HG02840 (cell line): ENCODE measurements around the gene HOTAIR.

Experiments
- ATAC-seq: cut with Tn5 transposase; IDR thresholded peaks from one replicate; pipeline ENCODE4 v1.9.1; 2021; ENCODE audit warnings: mild to moderate bottlenecking, moderate library complexity, moderate number of reproducible peaks; ENCODE audit not compliant: unreplicated experiment, low FRiP score

The HOTAIR gene

DNA sequence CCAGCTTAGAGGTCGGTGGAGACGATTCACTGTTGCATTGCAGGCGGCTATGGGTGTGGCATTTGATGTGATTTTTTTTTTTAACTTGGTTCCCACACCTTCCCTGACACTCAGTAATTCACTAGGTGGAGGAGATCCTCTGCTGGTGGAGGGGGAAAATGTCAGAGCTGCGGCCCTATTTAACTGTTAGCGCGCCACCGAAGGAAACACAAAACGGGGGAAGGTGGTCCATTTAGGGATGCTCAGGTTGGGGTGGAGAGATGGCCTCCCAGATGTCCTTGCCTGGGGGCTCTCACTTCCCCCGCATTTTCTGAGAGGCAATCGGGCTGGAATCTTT lies 24.3 kb downstream of the HOTAIR start:
- no peak for ATAC-seq

DNA sequence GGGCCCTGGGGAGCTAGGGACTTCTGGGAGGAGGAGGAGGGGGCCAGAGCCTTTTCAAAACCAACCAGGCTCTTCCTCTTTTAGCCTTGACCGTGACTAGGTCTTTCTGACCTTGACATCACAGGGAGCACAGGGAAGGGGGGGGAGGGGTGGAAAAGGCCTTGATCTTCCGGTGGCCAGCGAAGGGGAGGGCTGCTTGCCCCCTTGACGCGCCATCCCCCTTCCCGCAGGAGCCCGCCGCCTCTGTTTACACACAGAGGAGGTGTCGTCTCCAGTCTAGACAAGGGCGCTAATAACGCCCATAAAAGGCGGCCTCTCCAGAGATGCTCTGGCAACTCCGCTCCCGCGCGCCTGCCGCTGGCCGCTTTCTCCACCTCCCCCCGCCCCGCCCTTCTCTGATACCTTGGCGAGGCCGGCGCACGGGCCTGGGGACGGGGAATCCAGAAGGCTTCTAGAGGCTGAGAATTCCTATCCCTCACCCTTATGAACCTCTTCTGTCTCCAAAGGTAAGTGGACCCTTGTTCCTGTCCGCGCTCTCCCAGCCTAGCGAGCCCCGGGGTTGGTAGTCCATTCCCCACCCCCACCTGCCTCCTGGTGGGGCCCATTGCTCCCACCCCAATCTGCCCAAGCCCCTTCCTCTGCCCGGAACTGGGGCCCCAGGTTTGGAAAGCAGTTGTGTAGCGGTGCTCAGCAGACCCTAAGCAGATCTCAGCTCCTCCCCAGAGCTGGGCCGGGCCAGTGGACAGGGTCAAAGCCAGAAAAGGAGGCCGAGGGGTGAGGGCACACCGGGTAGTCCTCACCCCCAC lies 24.9 kb downstream of the HOTAIR start:
- ATAC-seq = no peak

DNA sequence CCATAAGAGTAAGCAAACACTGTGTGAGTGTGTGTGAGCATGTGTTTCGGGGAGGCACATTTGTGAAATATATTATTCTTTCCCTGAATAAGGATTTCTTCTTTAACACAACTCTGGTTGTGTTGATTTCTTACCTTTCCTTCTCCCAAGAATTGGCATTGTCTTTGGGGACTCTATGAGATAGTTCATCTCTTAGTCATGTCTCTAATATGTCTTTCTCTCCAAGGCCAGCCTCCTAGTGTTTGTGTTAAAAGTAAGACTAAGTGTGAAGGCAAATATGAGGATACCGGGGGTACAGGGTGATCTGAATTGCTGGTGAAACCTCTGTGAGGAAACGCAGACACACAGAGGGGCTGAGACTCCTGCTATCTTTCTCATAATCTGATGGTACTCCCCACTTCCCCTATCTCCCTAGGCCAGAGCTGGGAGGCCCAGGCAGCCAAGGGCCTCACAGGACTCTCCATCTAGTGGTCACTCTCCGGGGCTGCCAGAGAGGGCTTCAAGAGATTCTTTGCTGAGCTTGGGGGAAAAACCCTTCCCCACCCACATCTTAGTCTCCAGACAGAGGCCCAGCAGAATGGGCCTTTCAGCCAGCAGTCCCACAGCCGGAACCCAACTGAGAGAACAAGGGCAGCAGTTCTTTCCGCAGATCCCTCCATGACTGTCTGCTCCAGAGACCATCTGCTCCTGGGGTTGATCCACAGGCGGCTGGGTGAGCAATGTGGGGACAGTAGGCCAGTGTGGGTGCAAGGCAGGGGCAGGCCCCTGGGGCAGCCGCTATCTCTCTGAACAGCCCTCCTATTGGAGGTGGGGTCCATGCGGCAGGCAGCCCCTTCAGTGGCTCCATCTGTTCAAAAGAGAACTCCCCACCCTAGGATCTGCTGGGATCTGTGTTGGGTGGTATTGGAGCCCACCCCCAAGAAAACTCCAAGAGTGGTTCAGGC lies 25.8 kb downstream of the HOTAIR start:
- no peak for ATAC-seq

DNA sequence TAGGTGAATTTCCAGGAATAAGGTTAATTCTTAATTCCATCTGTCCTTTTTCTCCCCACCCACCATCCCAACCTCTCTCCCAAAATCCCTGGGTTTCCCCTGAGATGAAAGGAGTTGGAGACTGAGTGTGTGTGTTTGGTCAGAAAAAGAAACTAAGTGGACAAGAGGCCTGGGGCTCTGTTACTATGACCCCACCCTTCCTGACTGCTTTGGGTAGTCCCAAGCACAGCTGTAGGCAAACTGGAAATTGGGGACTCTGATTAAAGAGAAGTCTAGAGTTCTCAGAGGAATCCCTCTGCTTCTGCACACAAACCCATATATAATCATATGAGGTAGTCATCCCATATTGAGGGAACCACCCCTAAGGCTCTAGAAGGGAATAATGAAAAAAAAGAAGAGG lies 27.0 kb downstream of the HOTAIR start:
- no peak for ATAC-seq

DNA sequence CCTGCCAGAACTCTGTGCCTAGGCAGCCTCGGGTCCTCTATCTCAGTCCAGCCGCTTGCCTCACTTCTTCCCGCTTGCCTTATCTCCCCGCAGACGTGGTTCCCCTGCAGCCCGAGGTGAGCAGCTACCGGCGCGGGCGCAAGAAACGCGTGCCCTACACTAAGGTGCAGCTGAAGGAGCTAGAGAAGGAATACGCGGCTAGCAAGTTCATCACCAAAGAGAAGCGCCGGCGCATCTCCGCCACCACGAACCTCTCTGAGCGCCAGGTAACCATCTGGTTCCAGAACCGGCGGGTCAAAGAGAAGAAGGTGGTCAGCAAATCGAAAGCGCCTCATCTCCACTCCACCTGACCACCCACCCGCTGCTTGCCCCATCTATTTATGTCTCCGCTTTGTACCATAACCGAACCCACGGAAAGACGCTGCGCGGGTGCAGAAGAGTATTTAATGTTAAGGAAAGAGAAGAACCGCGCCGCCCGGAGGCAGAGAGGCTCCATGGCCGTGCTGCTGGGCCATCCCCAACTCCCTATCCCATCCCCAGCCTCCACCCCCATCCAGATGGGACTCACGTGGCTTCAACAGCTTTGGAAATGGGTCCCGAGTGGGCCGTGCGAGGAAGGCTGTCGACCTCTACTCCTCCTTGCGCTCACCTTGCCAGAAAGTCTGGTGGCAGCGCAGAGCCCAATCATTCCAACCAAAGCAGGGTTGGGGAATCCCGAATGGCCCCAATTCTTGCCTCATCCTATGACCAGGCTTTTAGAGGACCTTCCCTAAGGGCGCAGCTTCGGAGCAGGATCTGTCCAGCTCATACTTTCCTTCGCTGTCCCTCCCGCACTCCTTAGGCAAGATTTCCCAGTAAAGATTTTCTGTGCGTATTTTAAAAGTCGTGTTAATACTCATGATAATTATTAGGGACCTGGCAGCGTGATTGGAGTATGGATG lies 29.6 kb downstream of the HOTAIR start:
- ATAC-seq = no peak

DNA sequence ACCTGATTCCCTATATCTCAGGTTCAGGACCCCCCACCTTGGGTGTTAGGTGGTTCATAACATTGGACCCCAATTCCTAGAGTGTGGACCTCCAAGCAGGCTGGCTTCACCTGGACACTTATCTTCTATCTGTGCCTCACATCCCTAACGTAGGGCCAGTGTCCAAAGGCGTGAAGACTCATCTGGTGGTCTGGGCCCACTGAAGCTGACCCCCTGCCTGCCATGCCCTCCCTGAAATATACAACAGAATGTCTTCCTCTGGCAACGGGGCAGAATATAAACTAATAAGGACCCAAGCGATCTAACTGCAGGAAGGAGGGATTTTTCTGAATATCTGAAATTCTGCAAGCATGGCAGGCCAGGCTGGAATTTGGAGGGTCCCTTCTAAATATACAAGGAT lies 30.5 kb downstream of the HOTAIR start:
- no peak for ATAC-seq

DNA sequence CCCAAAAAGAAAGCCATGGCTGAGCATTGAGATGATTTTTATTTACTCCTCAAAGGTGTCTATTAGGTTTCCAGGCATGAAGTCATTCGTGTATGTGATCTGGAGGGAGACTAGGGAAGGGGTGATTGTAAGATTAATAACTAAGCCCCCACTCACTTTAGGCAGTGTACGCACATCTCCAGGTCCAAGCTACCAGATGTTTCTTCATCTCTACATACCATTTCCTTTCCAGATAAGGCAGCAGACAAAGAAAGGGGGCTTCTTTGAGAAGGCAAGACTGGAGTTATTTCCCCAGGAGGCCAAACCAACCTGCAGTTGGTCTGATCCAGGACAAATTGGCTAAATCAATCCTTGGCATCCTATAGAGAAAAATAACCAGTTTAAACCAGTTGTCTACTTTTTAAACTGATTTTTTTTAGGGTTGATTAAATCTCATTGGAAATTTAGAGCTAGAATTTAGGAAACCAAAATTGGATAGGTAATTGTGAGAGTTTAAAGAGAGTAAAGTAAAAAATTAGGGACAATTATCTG lies 32.2 kb downstream of the HOTAIR start:
- ATAC-seq = no peak

DNA sequence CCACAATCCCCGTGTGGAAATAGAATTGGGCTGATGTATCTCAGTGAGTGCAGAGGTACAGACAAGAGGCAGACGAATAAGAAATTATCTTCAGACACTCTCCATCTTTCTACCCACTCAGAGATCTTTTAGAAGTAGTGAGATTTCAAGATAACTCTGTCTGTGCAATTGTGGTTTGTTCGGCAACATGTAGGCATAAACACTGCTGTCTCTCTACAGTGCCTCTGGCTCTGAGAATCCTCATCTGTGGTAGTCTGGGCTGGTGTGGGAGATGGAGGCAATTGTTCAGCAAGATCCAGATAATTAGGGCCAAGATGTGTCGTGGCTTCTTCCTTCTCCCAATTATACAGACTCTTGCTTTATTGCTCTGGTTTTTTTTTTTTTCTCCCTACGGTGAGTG lies 33.0 kb downstream of the HOTAIR start:
- ATAC-seq = no peak

DNA sequence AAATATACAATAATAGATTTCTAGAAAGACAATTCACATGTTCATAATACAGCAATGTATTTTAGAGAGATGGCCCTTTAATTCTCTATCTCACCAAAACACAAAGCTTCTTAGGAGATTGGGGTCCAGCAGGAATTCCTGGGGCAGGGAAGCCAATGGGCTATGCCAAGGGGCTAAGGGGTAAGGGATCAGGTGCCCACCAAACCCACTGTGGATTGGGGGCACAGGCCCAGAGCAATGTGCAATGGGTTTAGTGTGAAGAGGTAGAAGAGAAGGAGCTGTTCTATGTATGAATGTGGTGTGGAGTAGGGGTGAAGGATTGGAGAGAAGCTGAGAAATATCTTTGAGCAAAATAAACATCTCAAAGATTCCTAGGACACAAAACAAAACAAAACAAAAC lies 33.6 kb downstream of the HOTAIR start:
- ATAC-seq = no peak

DNA sequence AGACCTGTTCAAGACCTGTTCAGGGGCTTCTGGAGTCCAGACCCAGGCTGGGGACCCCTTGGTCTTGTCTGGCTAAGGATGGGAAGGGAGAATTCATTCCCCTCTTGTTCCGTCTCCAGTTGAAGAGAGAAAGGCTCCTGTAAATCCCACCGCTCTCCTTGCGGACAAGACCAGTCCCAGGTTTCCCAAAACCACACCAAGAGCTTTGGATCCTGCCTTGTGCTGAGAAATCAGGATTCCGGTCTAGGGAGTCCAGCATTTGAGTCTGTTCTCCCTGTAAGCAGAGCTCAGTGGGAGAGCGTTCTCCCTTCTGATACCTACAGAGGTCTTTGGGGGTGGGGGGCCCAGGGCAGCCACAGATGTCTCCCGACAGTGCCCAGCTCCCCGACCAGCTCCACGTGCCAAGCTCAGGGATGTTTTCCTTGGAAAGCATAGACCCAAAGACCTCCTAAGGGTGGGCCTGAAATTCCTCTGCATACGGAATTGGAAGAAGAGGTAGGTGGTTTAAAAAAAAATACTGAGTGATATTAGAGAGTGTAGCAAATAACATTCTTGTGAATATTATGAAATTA lies 34.2 kb downstream of the HOTAIR start:
- no peak for ATAC-seq

DNA sequence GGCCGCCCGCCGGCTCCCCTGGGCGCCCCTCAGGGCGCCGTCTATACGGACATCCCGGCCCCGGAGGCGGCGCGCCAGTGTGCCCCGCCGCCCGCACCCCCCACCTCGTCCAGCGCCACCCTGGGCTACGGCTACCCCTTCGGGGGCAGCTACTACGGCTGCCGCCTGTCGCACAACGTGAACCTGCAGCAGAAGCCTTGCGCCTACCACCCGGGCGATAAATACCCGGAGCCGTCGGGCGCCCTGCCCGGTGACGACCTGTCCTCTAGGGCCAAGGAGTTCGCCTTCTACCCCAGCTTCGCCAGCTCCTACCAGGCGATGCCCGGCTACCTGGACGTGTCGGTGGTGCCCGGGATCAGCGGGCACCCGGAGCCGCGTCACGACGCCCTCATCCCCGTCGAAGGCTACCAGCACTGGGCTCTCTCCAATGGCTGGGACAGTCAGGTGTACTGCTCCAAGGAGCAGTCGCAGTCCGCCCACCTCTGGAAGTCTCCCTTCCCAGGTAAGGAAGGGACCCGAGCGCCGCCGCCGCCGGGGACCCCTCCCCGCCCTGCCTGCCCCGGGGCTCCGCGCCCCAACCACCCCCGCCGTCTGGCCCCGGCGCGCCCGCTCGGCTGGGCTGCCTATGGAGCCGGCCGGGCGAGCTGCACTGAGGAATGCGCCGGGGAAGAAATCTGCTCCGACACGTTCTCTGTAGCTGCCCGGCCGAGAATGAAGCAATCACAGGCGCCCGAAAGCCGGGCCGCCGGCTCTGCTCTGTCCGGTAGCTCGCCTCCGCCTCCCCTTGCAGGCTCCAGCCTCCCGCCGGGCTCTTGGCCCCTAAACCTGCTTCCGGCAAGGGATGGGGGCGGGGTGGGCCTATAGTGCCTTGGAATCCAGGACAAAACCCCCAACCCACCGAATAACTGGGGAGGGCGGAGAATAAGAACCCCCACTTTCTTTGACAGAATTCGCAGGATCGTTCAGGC lies 35.3 kb downstream of the HOTAIR start:
- no peak for ATAC-seq

DNA sequence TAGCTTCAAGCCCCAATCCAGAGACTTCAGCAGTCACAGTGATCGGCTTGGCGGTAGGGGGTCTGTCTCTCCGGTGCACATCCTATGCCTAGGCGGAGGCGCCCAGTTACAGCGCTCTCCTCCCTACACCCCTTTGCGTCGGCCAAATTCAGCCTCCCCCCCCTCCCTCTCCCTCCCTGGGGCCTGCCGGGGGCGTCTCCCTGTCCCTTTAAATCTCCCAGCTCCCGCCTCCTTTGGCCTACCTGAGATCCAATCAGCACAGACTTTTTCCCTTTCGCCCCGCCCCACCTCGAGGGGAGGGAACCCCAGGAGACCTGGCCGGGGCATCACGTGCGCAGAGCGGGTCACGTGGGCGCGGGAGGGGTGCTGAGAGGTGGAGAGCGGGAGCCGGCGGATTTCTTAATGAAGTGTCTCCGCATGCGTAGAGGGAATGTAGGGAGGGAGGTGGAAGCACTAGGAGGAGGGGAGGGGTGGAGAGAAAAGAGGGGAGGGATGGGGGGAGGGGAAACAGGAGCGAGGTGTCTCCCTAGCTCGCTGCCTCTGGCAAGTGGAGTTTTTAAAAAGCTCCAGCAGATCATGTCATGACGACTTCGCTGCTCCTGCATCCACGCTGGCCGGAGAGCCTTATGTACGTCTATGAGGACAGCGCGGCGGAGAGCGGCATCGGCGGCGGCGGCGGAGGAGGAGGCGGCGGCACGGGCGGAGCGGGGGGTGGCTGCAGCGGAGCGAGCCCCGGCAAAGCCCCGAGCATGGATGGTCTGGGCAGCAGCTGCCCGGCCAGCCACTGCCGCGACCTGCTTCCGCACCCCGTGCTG lies 36.2 kb downstream of the HOTAIR start, which contains the start of gene HOXC13:
TSS of gene HOXC13 (plus strand) at position 506 of the 815 bp plus-strand sequence. CDS start at position 582, 76 bp downstream.
- no peak for ATAC-seq

DNA sequence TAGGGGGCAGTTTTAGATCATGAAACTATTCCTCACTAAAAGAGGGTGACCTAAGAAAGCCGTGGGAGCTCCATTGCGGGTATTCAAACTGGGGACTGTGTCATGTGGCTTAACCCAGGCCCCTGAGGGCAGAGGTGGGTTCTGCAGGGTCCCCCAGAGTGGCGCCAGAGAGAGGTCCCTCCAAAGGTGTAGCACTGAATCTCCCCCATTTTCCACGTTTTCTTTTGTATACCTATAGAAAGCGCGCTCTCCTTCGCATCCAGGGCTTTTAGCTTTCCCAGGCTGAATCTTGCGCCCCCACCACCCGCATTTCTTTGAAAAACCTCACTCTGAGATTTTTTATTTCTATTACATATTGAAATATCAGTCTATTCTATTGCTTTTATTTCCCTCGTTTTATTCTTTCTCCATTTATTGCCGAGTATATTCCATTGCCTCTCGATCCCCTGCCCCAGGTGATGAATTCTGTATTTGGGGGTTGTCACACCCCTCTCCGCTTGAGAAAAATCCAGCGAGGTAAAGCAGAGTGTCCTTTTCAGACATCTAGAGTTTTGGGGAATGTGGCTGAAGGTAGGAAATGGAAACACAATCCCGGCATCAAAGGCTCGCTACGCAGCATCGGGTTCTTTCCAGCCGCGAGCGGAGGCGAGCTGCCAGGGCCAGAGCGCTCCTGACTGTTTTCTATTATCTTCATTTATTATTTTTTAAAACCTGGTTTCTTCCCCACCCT lies 37.0 kb downstream of the HOTAIR start:
- no peak for ATAC-seq

DNA sequence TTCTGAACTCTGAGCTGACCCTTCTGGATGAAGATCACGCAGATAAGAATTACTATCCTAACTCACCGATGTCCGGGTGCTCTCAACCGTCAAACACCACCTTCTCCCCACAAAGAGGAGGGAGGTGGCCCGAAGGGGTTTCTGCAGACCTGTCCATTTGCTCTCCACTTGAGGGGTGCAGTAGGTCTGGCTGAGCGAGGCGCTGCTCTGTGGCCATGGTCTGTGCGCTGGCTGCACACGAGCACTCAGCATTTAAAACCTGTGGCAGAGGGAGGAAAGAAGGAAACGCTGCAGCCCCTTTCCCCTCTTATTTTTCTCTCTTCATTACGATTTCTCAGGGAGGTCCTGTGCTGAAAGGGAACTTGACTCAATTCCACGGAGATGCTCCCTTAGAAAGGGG lies 37.7 kb downstream of the HOTAIR start:
- no peak for ATAC-seq

DNA sequence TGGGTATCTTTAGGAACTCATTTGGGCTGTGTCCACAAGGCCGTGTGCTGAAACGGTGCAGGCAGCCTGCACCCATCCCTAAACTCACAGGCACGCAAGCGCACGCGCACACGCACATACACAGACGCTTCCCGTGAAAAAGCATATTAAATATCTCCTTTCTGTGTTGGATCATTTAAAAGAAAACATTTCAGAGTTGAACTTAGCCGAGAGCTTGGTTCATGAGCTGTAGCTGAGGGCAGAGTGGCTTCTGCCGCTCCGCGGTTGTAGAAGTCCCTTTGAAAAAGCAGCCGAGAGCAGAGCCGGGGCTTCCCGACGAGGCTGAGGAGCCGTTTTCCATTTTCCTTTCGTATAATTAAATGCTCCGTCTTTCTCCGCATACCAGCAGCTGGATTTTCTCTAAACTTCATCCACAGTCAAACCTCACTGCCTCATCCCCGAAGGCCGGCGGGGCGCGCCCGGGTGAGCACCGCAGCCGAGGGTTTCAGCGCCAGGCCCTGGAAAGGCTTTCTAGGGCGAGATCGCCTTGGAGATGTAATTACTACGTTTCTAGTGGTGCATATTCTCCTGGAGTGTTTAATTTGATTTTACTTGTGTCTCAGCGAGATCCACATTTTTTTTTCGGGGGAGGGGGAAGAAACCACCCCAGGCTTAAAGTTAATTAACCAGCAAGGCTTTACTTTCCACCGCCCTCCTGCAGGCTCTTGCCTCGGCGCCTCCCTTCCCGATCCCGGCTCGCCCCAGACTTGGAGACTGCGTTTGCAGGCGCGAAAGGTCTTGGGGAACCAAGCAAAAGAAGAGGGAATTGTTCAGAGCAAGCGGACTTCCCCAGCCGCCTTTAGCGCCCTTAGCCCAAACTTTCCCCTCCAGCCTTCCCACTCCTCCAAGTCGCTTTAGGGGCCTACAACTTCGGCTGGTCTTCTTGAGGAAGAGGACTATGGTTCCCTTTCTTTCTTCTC lies 39.1 kb downstream of the HOTAIR start:
- no peak for ATAC-seq

DNA sequence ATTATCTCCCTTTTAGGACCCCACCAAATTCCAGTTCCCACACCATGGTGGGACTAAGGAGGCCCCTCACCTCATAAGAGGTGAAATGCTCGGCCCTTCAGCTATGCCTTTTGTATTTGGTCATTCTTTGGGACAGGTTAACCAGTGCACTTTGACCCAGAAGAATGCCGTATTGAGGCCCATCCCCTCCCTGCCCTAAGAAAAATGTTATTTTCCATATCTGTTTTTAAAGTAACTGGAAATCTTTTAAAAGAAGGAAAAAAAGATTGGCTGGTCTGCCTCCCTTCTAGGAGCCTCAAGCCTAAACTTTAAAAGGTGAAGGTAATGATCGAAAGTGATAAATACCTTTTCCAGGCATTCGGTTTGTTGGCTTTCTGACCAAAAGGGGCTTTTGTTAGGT lies 41.8 kb downstream of the HOTAIR start:
- ATAC-seq = no peak
